GM21619 (cell line): Measurements from ENCODE around the gene SDE2.
"Not testable (repeated sequence)": the region's sequence is repeated elsewhere in the genome, so short reads cannot be mapped to it uniquely, and the experiment has no call there.

ENCODE experiments used
- ATAC-seq: cut with Tn5 transposase; IDR thresholded peaks from one replicate; pipeline ENCODE4 v1.9.1; 2021; ENCODE audit not compliant: unreplicated experiment

The SDE2 gene

DNA sequence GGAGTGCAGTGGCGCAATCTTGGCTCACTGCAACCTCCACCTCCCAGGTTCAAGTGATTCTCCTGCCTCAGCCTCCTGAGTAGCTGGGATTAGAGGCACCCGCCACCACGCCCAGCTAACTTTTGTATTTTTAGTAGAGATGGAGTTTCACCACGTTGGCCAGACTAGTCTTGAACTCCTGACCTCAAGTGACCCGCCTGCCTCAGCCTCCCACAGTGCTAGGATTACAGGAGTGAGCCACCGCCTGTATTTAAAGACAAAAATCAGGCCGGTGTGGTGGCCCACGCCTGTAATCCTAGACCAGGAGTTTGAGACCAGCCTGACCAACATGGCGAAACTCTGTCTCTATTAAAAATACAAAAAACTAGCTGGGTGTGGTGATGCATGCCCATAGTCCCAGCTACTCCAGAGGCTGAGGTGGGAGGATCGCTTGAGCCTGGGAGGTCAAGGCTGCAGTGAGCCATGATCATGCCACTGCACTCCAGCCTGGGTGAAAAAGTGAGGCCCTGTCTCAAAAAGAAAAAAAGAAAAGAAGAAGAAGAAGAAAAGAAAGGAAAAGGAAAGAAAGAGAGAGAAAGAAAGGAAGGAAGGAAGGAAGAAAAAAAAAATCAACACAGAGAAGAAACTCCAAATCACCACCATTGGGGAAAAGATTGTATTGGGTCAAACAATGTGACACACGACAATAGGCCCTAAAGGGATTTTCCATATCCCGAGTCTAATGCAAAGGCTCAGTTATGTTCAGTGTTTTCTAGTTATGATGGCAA, 8.2 kb upstream of the SDE2 start:
- ATAC-seq = not testable (repeated sequence)

DNA sequence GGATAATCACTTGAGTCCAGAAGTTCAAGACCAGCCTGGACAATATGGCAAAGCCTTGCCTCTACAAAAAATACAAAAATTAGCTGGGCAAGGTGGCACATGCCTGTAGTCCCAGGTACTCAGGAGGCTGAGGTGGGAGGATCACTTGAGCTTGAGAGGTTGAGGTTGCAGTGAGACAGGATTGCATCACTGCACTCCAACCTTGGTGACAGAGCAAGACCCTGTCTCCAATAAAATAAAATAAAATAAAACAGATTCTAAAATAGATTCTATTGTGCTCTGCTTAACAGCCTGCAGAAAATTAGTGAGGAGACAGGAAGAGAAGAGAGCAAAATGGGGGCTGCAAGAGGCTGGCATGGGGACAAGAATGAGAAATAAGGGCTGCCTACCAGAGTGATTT, 7.5 kb upstream of the SDE2 start:
- no peak for ATAC-seq

DNA sequence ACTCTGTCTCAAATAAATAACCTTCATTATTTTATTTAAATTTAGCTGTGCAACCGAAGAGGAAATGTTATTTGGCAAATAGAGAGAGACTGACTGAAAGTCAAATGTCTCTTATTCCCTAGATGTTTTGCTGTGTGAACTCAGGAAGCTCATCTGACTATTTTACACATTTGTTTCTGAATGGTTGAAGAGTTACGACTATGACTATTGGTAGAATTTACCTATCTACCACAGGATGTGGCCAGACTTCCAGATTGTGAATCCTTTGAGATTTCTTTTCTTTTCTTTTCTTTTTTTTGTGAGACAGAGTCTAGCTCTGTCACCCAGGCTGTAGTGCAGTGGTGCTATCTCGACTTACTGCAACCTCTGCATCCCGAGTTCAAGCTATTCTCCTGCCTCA, 5.3 kb upstream of the SDE2 start:
- peak; percentile 28 for ATAC-seq

DNA sequence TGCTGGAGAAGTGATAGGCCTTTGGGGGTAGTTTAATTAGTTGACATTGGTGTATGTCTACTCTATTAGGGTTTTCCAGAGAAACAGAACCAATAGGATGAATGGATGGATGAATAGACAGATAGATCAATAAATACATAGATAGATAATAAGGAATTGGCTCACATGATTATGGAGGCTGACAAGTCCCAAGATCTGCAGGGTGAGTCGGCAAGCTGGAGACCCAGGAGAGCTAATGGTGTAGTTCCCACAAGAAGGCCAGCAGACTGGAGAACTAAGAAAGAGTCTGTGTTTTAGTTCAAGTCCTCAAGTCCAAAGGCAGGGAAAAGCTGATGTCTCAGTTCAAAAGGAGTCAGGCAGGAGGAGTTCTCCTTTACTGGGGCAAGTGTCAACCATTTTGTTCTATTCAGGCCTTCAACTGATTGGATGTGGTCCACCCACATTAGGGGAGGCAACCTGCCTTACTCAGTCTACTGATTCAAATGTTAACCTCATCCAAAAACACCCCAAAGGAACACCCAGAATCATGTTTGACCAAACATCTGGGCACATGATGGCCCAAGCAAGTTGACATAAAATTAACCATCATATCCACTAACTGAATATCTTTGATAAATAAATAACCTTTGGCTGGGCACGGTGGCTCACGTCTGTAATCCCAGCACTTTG, 4.5 kb upstream of the SDE2 start:
- no peak for ATAC-seq

DNA sequence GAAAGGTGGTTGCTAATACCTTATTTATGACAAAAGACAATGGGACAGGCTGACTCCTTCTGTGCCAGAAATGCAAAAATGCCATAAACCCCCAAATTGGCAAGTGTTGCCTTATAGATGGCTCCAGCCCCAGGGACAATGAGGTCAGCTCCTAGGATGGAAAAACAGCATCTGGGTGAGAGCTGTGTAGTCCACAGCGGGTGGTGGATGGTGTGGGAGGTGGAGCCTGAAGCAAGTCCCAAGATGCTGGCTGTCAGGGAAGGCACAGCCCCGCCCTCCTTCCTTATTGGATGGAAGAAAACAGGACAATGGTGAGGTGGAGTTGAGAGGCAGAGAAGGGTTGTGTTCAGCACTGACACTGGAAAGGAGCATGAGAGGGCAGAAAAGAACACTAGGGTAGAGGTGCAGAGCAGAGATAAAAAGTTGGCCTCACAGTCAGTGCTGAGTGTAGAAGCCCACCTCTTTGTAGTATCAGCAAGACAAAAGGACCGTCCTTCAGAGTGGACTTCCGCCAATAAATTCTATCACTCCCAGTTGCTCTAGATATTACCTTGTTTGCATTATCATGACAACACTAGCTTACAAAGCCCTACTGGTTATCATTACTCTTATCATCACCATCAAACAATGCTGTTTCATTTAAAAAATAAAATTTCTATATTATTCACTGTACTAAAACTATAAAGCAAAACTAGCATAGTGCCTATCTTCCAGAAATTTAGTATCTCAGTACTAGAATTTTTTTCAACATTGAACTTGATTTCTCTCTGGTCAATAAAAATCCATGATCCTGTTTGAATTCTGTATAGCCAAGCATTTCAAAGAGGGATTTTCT, 3.7 kb upstream of the SDE2 start:
- ATAC-seq = no peak

DNA sequence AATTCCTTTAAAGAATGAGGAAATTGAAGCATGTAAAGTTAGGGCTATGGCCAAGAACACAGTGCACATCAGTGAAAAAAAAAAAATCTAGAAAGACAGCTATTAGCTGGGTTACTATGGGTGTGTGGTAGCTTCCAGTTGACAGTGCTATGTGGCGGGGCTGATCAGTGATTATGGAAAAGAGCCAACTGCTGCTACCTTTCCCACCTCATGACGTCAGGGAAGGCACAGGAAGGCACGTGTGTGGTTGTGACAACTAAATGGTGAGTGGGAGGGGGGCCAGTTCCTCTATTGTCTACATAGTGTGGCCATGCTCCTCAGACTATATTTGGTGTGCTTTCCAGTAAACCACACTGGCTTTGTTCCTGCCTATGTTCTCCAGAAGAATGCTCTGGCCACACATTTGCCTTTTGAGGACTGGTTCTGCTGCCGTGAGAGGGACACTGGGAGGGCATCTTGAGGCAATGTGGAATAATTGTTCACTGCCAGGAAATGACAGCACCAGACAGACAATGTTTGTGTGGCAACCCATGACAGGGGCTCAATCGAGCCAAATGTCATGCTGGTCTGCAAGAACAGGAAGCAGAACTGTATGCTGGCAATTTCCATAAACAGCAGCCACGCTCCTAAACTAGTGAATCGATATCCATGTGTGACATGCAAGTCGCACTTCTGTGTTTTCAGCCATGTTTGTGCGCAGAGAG, 3.0 kb upstream of the SDE2 start:
- no peak for ATAC-seq

DNA sequence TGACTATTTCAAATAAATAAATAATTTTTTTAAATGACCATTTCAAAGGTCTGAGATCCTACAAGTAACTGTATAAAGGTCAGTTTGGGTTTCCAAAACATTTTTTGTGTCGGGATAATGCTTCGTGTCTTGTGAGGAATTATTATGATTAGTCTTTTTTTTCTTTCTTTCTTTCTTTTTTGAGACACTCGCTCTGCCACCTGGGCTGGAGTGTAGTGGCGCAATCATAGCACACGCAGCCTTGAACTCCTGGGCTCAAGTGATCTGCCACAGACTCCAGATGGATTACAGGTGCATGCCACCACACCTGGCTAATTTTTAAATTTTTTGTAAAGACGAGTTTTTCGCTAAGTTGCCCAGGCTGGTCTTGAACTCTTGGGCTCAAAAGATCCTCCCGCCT, 1.9 kb upstream of the SDE2 start:
- no peak for ATAC-seq

DNA sequence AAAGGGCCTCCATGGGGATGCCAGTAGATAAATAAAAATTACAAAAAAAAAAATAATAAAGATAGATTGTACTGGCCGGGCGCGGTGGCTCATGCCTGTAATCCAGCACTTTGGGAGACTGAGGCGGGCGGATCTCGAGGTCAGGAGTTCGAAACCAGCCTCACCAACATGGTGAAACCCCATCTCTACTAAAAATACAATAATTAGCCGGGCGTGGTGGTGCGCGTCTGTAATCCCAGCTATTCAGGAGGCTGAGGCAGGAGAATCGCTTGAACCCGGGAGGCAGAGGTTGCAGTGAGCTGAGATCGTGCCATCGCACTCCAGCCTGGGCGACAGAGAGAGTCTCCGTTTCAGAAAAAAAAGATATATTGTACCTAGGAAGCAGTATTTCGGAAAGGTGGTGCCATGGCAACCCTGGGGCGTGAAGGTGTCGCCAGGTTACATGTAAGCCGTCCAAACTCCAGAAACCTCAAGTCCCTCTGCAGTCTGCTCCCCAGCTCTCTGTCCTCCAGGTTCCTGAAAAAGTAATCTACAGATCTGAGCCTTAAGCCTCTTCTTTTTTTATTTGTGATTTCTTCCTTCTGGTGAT, 1.4 kb upstream of the SDE2 start:
- ATAC-seq = not testable (repeated sequence)

DNA sequence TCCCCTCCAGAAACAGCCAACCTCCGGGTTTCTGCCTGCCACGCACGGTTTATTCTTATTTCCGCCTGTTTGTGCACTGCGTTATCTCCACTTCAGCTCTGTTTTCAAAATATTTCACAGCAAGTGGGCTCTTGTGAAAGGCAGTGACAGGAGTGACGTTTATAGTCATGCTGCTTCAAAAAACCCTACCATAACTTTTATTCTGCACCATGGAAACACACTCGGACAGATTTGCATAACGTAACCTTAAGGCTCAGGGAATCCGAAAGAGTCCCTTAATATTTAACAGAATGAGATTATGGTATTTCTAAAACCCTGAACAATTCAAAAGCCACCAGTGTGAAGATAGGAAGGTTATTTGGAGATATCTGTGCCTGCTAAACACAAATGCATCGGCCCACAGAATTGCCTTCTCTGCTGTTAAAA, 782 bp upstream of the SDE2 start:
- peak; percentile 38 for ATAC-seq

DNA sequence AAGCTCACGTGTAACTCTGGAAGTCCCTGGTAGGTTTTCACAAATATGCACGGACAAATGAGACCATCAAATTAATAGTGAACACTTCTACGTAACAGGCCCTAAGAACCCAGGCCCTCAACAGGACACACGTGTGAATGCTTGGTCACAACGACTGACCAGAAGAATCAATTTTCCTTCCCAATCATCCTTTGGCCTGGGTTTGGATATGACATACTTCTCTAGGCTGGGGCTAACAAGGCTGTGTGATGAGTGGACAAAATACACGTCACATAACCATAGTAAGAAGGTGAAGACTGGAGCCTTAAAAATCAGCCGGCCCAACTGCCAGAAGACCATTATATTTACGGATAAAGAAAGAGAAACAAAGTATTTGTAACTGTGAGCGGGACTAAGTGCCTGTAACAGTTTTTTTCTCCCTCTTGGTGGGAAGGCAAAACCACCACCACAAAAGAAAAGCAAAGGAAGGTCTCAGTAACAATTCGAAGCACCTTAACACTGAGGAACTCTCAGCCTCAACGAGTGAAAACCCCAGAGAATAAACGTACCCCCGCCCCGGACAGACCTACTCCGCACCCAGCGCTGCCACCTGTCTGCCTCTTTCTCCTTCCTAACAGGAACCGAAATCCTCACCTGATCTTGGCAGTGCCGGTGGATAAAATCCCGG, 450 bp downstream of the SDE2 start:
- peak; percentile 0 for ATAC-seq

DNA sequence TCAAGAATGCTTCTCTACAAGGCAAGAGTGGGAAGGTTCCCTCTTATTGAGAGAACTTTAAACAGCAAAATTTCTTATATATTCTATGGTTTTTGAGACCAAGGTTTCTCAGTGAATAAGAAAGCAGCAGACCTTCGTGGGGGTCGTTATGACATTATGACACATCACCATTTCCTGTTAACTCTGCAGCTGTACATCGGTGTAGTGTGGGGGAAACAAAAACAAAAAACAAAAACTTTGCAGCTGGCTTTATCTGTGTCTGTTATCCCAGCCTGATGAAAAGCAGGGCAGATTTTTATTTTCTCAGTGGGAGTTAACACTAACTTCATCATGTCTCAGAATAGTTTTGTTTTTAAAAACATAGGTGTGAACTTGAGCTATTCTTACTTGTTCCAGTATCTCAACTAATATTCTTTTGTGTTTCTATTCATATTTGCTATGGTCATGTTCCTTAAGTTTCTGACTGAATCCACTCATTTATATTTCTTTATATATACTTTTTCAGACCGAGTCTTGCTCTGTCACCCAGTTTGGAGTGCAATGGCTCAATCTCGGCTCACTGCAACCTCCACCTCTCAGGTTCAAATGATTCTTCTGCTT, 2.1 kb downstream of the SDE2 start:
- no peak for ATAC-seq

DNA sequence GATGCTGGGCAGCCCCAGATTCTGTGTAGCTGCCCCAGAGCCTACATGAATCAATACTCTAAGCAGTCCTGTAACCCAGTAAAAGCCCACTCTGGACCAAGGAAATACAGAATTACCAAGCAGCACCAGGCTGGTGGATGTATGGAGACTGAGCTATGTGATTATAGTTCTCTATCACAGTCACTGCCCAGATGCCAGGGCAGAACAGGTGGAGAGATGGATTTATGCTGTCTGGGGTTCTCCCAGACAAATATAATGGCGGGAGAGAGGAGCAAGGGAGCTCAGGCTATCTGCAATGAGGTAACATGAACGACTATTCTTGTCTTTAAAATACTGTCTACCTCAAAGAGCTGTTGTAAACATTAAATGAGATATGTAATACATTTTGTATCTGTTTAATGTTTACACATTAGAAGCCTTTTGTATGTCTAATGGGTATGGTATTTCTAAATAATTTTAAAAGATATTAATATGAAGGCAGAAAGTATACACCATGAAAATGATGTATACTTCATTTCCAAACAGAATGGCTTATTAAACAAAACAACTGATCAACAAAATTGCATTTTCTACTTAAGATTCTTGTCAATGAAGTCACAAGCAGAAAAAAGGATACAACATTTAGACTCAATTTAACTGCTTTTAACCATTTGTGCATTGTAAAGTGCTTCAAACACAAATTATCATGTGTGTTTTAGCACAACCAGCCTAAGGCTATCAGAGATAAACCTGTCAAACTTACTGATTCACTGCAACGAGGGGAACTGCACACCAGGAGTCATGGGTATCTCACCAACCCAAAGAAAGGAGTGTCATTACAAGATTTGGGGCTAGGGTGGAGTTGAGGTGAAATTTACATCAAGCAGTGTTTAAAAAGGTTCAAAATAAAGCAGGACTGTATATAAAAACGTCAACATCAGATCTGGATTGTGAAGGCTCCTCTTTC, 3.0 kb downstream of the SDE2 start:
- ATAC-seq = no peak

DNA sequence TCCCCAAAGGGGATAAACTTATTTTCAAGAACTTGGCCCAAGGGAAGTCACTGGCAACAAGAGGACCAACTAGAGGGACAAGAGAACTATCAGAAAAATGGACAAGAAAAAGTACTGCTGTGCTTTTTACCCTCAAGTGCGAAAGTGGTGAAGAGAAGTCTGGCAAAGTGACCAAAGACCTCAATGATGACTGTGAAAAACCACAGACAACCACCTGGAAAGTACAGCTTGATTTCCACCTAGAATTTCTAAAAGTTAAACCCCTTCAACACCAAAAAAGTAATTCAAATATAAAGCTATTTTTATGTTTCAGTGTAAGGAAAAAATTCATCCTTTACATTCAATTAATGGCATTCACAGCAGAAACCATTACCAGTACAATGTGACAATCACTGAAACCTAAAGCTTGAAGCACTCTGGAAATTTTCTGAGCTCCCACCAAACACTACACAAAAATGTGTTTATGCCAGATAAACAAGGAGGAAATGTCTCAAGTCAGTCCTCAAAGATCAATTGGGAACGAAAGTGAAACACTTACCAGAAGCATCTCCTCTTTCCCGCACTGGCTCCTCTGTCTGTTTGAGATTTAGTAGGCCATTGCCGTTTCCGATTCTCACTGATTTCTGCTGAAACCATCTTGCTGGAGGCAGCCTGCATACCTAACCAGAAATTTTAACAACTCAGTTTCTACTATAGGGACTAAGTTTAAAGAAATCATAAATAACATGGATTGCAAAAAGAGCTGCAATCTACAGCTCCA, 8.3 kb downstream of the SDE2 start:
- ATAC-seq = no peak

DNA sequence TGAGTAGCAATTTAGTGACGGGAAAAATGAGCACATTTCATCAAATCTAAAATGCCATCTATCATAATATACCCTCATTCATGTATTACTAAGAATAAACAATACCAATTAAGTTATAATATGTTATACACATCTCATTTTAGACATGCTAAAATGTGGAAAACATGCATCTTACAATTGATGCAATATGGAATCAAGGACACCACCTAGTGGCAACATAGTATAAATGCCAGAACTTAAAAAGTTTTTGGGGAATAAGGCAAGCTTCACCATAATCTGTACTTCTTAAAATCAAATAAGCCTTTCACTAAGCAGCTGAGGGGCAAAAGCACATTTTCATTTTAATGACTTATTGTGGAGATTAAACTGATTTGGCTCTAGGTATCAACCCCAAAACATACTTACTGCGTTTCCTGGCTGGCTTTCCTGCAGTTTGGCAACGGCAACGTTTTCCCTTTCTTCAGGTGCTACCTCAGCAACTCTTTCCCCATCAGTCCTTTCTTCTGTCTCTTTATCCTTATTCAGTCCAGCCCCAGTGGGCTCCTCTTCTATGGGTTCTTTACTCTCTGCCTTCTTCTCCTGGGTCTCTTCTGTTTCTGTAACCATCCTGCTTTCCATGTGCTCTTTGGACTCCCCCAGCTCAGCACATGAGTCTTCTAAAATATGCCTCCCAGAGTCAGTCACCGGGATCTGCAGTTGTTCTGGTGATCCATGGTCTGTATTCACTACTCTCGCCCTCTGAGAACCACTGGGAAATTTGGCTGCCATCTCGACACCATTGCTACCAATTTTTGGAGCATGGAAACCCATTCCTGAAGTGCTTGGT, 11.4 kb downstream of the SDE2 start:
- no peak for ATAC-seq

DNA sequence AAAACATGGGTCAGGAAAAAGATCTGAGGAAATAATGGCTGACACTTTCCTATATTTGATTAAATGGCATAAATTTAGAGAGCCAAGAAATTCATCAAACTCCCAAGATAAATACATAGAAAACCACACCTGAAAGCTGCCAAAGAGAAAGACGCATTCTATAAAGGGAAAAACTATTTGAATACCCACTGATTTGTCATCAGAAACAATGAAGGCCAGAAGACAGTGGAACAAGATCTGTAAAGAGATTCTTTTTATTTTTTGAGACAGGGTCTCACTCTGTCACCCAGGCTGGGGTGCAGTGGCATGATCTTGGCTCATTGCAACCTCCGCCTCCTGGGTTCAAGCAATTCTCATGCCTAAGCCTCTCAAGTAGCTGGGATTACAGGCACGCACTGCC, 17.4 kb downstream of the SDE2 start:
- no peak for ATAC-seq

DNA sequence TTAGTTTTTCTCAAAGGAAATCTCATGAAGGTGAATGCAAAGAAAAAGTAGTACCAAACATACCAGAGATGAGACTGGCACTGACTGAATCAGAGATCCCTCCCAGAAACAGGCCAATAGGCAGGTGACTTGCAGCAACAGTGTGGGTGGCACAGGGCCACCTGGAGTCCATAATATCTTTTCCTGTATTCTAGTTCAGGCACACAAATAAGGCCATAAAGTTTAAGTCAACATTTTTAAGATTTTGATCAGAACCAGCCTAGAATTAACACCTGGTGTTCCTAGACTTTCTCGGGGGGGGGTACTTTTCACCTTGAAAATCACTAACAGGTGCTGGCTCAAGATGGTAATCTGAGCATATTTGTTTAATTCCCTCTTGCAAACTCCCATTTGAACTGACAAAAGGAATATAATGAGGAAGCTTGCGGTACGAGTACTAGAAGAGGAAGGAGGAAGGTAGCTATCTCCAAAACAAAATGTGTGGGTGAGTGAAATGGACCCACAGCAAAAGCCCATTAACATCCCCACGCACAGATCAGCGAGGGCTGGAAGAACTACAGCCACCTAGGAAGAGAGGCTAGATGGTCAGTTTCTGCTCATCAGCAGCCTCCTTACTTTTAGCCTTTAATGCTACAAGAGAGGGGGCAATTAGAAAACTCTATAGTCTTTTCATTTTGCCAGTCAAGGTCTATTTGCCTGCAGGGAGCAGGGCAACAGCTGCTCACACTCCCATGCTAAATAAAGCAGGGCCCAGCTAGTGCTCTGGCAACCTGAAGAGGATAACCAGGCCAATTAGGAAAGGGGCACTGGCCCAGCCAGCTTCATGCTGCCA, 18.9 kb downstream of the SDE2 start:
- no peak for ATAC-seq
